Measurements from ENCODE around the gene TADA1.
"Not testable (repeated sequence)": the region's sequence is repeated elsewhere in the genome, so short reads cannot be mapped to it uniquely, and the experiment has no call there.

TADA1 gene

DNA sequence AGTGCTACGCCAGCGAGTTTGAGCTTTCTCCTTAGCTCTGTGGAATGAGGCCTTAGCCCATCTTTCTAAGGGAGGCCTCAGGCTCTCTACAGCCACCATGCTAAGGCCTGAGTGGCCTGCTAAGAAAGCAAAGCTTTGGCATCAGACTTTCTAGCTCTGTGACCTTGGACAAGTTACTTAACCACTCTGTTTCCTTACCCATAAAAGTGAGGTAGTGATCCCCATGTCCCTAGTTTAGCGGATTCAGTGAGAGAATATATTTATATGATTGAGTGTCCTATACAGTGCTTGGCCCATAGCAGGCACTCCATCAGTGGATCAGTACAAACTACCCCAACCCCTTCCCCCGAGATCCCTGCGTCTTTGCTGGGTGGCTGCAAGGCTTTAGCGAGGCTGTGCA, 32.7 kb downstream of the TADA1 start:
- no peak for DNase-seq

DNA sequence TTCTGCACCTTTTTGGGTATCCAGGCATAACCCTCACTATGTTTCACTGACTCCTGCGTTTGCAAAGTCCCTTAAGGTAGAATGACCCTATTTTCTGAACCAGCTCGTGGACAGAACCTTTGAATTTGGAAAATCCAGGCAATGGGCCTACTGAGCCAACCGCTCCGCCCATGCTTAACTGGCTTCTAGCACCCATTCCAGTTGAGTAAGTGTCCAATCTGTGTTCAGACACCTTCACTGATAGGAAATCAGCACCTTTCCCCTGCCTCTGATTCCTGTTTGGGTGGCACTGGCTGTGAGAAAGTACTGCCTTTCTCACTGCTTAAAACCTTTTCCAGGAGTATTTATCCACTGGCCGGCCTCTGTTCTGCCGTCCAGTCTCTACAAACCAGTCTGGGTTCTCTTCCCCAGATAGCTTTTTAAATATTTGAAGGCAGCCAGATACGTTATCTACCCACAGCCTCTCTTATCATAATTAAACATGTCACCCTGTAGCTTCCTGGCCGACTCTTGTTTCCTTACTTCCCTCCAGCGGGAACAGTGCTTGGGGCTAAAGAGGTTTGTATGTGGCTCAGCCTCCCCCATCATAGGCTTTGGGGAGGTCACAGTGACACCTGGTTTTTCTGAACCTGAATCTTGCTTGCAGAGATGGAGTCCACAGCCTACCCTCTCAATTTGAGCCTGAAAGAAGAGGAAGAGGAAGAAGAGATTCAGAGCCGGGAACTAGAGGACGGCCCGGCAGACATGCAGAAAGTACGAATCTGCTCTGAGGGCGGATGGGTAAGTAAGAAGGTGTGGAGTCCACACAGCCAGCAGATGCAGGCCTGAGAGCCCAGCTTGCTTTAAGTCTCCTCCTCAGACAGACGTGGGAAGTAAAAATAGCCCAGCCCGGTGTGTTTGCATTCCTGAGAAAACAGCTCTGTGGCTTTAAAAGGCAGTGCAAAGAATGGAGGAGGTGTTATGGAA, 35.5 kb downstream of the TADA1 start:
- DNase-seq, result no peak

DNA sequence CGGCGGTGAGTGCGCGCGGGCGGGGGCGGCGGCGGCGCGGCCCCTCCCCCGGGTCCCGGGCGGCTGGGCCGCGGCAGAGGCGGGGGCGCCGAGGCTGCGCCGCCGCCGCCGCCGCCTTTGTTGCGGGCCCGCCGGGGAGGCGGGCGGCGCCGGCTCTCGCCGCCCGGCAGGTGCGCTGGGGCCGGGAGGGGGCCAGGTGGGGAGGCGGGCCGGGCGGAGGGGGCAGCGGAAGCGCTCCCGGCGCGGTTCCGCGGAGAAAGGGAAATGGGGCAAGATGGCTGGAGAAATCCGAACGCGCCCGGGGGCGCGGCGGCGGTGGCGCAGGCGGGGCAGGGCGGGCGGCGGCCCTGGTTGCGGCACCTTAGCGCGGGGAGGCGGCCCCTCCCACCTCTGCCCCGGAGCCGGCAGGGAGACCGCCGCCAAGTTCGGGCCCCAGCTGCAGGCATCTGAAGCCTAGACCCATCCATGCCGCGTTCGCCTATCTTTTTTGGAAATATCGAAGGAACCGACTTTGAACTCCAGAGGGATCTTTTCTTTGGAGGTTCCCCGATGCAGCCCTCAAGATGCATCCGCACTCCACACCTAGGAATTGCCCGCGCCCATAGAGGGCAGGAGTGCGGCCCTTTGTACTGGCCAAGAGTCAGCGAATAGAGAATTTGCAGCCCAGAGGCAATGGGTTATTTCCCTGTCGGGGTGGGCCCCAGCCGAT, 36.3 kb downstream of the TADA1 start:
- DNase-seq, result peak; percentile 57

- DNase-seq, result peak; percentile 93
Observed at GRCh38 chr1:166838766-166839599, 37.1 kb downstream of the TADA1 start, which contains the start of gene POGK. Gene POGK (plus strand): TSS chr1:166839475. CDS start chr1:166840957, 1,482 bp downstream.

DNA sequence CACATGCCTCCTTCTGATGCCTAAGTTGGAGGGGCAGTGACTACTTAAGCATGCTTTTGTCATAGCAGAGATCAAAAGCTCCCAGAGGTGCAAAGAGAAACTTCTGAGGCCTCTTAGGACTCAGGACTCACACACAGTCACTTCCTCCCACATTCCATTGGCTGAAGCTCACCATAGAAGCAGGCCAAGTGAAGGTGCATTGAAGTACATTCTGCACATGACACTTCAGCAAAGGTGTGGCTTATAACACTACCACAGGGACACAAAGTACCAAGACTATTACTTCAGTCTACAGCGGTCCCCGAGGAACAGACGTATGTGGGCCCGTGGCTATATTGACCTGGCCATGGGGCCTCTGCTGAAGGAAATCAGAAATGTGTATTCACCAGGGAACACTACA, 39.3 kb downstream of the TADA1 start:
- DNase-seq, result no peak

GRCh38 chr1:166829762-166830161, 46.3 kb downstream of the TADA1 start:
- not testable (repeated sequence) for DNase-seq

- DNase-seq, result no peak
Observed at GRCh38 chr1:166827426-166827825, 48.6 kb downstream of the TADA1 start.

DNA sequence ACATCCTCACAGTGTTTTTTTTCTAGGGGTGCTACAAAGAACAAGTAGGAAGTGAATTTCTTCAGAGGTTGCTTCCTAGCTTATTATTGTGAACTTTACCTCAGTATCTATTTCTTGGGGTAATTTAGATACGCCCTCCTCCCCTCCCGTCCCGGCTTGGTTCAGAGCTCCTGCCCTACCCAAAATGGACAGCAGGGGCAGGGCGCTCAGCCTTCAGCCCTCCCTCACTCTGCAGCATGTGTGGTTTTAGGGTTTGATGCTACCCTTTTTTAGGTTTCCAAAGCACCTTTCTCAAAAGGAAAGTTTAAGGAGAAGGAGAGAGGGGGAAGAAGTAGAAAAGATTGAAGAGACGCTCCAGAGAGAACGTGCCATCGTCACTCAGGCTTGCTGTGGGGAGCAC, 53.7 kb downstream of the TADA1 start:
- DNase-seq, result no peak

DNA sequence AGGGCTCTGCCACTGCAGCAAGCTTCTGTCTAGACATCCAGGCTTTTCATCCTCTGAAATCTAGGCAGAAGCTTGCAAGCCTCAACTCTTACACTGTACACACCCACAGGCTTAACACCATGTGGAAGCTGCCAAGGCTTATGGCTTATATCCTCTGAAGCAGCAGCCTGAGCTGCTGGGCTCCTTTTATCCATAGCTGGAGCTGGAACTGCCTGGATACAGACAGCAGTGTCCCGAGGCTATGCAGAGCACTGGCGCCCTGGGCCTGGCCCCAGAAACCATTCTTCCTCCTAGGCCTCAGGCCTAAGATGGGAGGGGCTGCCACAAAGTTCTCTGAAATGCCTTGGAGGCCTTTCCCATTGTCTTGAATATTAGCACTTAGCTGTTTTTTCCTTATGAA, 56.1 kb downstream of the TADA1 start:
- DNase-seq, result no peak

DNA sequence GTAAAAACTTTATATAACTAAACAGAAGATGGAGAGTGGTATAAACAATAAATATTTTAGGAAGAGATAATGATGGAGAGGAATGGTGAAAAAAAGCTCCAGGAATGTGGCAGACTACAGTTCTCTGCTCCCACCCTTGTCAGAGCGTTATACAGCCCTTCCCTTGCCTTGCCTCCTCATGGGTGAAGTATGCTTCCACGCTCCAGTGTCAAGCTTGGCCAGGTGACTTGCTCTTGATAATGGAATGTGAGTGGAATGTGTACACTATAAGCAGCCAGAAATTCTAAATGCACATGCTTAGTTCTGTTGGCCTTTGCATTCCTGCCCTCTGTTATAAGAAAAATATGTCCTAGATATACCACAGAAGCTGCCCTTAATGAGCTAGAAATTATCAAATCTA, 61.5 kb downstream of the TADA1 start:
- DNase-seq, result no peak

GRCh38 chr1:166813508-166814223, 62.4 kb downstream of the TADA1 start:
- DNase-seq, result no peak

DNA sequence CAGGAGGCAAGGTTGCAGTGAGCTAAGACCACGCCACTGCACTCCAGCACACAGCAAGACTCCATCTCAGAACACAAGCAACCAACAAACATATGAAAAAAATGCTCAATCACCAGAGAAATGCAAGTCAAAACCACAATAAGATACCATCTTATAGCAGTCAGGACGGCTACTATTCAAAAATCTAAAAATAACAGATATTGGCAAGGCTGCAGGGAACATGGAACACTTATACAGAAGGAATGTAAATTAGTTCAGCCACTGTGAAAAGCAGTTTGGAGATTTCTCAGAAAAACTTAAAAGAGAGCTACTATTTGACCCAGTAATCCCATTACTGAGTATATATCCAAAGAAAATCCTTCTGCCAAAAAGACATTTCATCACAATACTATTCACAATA, 64.4 kb downstream of the TADA1 start:
- no peak for DNase-seq

DNA sequence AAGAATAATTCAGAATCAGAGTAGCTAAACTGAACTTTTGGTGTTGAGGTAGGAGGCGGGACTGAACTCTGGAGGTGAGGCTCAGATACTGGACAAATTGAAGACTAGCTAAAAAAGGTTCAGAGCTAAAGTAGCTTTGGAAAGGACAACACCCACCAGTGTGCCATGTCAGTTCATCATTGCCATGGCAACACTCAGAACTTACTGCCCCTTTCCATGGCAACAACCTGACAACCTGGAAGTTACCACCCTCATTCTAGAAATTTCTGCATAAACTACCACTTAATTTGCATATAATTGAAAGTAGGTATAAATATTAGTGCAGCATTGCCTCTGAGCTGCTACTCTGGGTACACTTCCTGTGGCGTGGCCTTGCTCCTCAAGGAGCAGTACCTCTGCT, 67.1 kb downstream of the TADA1 start:
- no peak for DNase-seq

All from femur (tissue), 1 donor.